ENCODE measurements around the gene BROX.

DNA sequence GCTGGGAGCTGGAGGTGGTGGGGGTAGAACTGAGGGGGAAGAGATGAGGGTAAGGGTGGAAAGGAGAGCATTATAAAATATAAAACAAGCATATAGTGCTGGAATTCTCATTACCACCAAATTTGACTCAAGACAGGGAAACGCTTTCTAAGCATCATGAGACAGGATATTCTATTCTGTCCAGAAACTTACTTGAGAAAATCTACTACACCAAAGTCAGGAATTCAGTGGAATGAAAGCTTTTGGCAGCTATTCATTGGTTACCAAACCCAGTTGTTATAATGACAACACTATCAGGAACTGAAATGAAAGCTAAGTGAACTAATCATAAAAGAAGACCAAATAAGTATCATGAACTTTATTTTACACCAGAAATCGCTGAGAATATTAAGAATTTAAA is 14.5 kb upstream of the BROX start:
- no peak for TF ChIP-seq SMARCA5 (IDR thresholded peaks at IDR 0.05)
- TF ChIP-seq, protein P1, sequence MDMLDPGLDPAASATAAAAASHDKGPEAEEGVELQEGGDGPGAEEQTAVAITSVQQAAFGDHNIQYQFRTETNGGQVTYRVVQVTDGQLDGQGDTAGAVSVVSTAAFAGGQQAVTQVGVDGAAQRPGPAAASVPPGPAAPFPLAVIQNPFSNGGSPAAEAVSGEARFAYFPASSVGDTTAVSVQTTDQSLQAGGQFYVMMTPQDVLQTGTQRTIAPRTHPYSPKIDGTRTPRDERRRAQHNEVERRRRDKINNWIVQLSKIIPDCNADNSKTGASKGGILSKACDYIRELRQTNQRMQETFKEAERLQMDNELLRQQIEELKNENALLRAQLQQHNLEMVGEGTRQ (IDR thresholded peaks at IDR 0.05; ENCODE audit: borderline replicate concordance, low read depth, low read length): no peak
- TF ChIP-seq POLR2A (IDR thresholded peaks at IDR 0.05; ENCODE audit: low read depth, low read length): no peak
- TF ChIP-seq SP1 (IDR thresholded peaks at IDR 0.05; ENCODE audit: low read depth, low read length): no peak
- no peak for TF ChIP-seq RAD21 (IDR thresholded peaks at IDR 0.05; ENCODE audit: insufficient read depth, low read depth, low read length)
- TF ChIP-seq, protein P2, sequence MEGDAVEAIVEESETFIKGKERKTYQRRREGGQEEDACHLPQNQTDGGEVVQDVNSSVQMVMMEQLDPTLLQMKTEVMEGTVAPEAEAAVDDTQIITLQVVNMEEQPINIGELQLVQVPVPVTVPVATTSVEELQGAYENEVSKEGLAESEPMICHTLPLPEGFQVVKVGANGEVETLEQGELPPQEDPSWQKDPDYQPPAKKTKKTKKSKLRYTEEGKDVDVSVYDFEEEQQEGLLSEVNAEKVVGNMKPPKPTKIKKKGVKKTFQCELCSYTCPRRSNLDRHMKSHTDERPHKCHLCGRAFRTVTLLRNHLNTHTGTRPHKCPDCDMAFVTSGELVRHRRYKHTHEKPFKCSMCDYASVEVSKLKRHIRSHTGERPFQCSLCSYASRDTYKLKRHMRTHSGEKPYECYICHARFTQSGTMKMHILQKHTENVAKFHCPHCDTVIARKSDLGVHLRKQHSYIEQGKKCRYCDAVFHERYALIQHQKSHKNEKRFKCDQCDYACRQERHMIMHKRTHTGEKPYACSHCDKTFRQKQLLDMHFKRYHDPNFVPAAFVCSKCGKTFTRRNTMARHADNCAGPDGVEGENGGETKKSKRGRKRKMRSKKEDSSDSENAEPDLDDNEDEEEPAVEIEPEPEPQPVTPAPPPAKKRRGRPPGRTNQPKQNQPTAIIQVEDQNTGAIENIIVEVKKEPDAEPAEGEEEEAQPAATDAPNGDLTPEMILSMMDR (IDR thresholded peaks at IDR 0.05 in 2 of 3, conservative IDR thresholded peaks at IDR 0.05 in 1 of 3; ENCODE audit: control insufficient read depth in 2 of 3, extremely low read depth in 1 of 3, insufficient read depth in 1 of 3, low read depth in 3 of 3, low read length in 3 of 3): no peak
- TF ChIP-seq TCF12 (IDR thresholded peaks at IDR 0.05; ENCODE audit: low read depth, low read length): no peak
- TF ChIP-seq EZH2 (IDR thresholded peaks at IDR 0.05; ENCODE audit: borderline replicate concordance, control insufficient read depth, low read depth, low read length): no peak
